ENCODE data around the gene XXYLT1. TPM values are rescaled to one million over a fixed set of nuclear protein-coding genes. Genes with fewer than 3 reads are reported as not detected.

The XXYLT1 gene
- total and polyA plus RNA-seq, 2 of the 8 experiments (the other 6 are each of a cell fraction or from before 2014, with no cell fraction given), result 18.9 to 23.8 TPM

- Histone ChIP-seq H2BK20ac (ENCODE audit: low read length) (no peak overlapping the region), H3K23ac (ENCODE audit: insufficient read length) (no peak overlapping the region), H4K5ac (ENCODE audit: insufficient read length, low read depth, low read length) (no peak overlapping the region), H4K8ac (ENCODE audit: extremely low read depth, insufficient read depth, low read length) (no peak overlapping the region), H3K9ac (replicated peaks in 1 of 4; ENCODE audit: extremely low read depth in 1 of 4, low read depth in 3 of 4, low read length in 3 of 4) (no peak overlapping the region), H3K27me3 (replicated peaks in 1 of 4; ENCODE audit: control insufficient read depth in 3 of 4, extremely low read depth in 1 of 4, insufficient read depth in 3 of 4, low read length in 3 of 4) (no peaks in the 10 kb centered on the region), H4K20me1 (replicated peaks in 1 of 2; ENCODE audit: control insufficient read depth in 1 of 2, insufficient read depth in 2 of 2, low read length in 2 of 2) (no peaks in the 10 kb centered on the region), H2BK120ac (replicated peaks; ENCODE audit: low read depth, low read length) (no peak overlapping the region), H3K79me2 (ENCODE audit: control insufficient read depth in 1 of 2, insufficient read depth in 2 of 2, low read length in 2 of 2) (peaks cover 0 to 16% of the 10 kb centered on the region in 2 experiments; a peak in 2 of 4 replicates), H3K27ac (ENCODE audit: low read depth, low read length) (no peak overlapping the region), H2AFZ (ENCODE audit: low read length) (no peak overlapping the region), H3K56ac (replicated peaks; ENCODE audit: insufficient read length, low read depth, low read length) (no peak overlapping the region), H4K91ac (replicated peaks; ENCODE audit: insufficient read length, low read length) (no peak overlapping the region), H2BK12ac (ENCODE audit: low read depth, low read length) (no peak overlapping the region), H3K4me2 (ENCODE audit: insufficient read depth in 1 of 2, low read depth in 2 of 2, low read length in 2 of 2) (no peak overlapping the region), H3K23me2 (ENCODE audit: low read depth, low read length) (no peaks in the 10 kb centered on the region), H2AK5ac (ENCODE audit: low read depth, low read length) (no peak overlapping the region), H3K4ac (replicated peaks; ENCODE audit: insufficient read length, low read depth, low read length) (no peak overlapping the region), H3K18ac (ENCODE audit: extremely low read depth, low read length) (no peak overlapping the region), H3K9me3 (ENCODE audit: insufficient read depth in 2 of 2, low read depth in 1 of 2, low read length in 1 of 2) (no peaks in the 10 kb centered on the region), H3K36me3 (ENCODE audit: control insufficient read depth in 2 of 4, insufficient read depth in 4 of 4, low read length in 3 of 4) (no peaks in the 10 kb centered on the region), H2BK15ac (ENCODE audit: low read length) (no peak overlapping the region), H3K4me3 (ENCODE audit: extremely low read depth in 1 of 4, insufficient read depth in 2 of 4, low read depth in 3 of 4, low read length in 4 of 4) (no peak overlapping the region), H3K4me1 (replicated peaks in 1 of 4; ENCODE audit: control insufficient read depth in 3 of 4, insufficient read depth in 4 of 4, low read length in 3 of 4) (peaks cover 3 to 14% (median 8%) of the 10 kb centered on the region in 4 experiments), H3K14ac (ENCODE audit: insufficient read length) (no peak overlapping the region), H2BK5ac (ENCODE audit: low read depth, low read length) (no peak overlapping the region), H3K79me1 (ENCODE audit: low read depth, low read length) (peaks cover 11% of the 10 kb centered on the region; the same call in 1 of the 2 replicates)
- WGBS, 2 experiments (ENCODE audit: extremely low coverage in 1 of 2, insufficient coverage in 1 of 2, insufficient read length in 1 of 2, insufficient replicate concordance in 2 of 2, low coverage in 1 of 2, low lambda C conversion rate in 2 of 2, missing lambda C conversion rate in 1 of 2), result 86% methylated on average over 5 of the region's 6 CpGs; no CpG with 5 or more reads in 1 of the 2 experiments
- POLR2A ChIA-PET (ENCODE audit: partially characterized antibody), result interaction anchor here (1.4 to 2.3 kb wide), 2 partner anchors 9 to 40 kb away, joined by 3 to 7 read pairs; no protein-coding TSS in a partner anchor
- DNase-seq (ENCODE audit: low read depth in 1 of 2, low spot score in 2 of 2), result no peak
- CTCF ChIA-PET (ENCODE audit: partially characterized antibody), result interaction anchor here (0.9 to 1.8 kb wide), 5 partner anchors 13 to 101 kb away, joined by 3 to 5 read pairs (median 4); no protein-coding TSS in a partner anchor
- no peak for FAIRE-seq
- TF ChIP-seq EZH2 (IDR thresholded peaks at IDR 0.05; ENCODE audit: low read depth, low read length, severe bottlenecking) (no peak), TCF12 (IDR thresholded peaks at IDR 0.05; ENCODE audit: low read depth, low read length) (no peak), JUND (IDR thresholded peaks at IDR 0.05; ENCODE audit: low read length) (no peak)
Observed at GRCh38 chr3:195159814-195160165, 111.2 kb downstream of the XXYLT1 start.
